Measurements from ENCODE around the gene ZNF609. TPM values are rescaled to one million over a fixed set of nuclear protein-coding genes. Genes with fewer than 3 reads are reported as not detected.
A peak's percentile ranks its signal among the peaks of the same experiment; 100 is the strongest.

Gene ZNF609
- total RNA-seq, 4 donors from 2014 or later: 38.3 to 53.7 (median 45.3) TPM

DNA sequence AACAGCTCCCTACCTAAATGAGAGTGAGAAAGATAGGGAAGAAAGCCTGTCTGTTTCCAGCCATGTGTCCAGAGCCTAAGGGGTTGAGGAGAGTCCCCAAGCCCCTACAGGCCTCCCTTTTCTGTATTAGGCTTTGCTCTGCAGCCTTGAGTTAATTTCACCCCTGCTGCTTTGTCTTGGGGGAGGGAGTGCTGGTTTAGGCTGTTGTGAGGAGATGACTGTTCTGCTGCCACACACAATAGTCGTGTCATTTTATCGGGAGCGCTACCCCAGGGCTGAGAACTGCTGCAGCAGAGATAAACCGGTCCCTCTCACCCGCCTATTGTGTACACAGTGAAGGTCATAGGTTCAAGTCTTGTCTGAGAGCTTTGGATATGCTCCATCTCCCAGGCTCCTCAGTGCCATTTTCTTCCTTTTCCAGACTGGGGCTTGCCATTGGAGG, 1.4 kb downstream of the ZNF609 start:
- intact Hi-C loops (cut with DNase I): loop anchor here (10.0 kb wide), 1 partner anchor 63 kb away; no protein-coding TSS in a partner anchor
- no peaks in the 10 kb centered on the region for H3K27me3 ChIP-seq
- H3K27ac ChIP-seq (replicated peaks in 1 of 4): peak overlapping the region; percentile 93 to 96 (median 96)
- DNase-seq (ENCODE audit: extremely low spot score): no peak
- TF ChIP-seq POLR2A (IDR thresholded peaks at IDR 0.05; ENCODE audit: low read depth): no peak
- TF ChIP-seq EP300 (IDR thresholded peaks at IDR 0.05): no peak
- TF ChIP-seq CTCF (IDR thresholded peaks at IDR 0.05): no peak
- TF ChIP-seq POLR2AphosphoS5 (IDR thresholded peaks at IDR 0.05): no peak
- H3K9me3 ChIP-seq: no peaks in the 10 kb centered on the region
- H3K4me1 ChIP-seq: peaks cover 49 to 81% (median 76%) of the 10 kb centered on the region in 4 donors
- no peaks in the 10 kb centered on the region for H3K36me3 ChIP-seq
- WGBS: 10% methylated on average over 5 of the region's 5 CpGs
- peak overlapping the region; percentile 84 to 99 (median 86) for H3K4me3 ChIP-seq

DNA sequence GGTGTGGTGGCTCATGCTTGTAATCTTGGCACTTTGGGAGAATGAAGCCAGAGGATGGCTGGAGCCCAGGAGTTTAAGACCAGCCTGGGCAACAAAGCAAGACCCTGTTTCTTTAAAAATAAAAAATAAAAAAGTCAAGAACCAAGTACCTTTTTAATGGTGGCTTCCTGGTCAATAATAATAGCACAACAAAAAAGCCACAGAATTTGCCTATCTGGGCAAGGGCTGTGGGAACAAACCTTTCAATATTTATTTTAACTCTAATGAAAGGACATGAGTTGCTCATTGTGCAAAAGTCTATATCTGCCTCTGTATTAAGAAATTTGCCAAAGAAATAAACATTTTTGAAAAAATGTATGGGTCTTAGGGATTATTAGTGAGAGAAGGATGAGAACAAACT, 2.1 kb downstream of the ZNF609 start:
- H3K4me1 ChIP-seq: peaks cover 56 to 81% (median 76%) of the 10 kb centered on the region in 4 donors
- intact Hi-C loops (cut with DNase I): loop anchor here (10.0 kb wide), 1 partner anchor 62 kb away; no protein-coding TSS in a partner anchor
- TF ChIP-seq EP300 (IDR thresholded peaks at IDR 0.05): no peak
- no peak for TF ChIP-seq POLR2AphosphoS5 (IDR thresholded peaks at IDR 0.05)
- no peak for TF ChIP-seq CTCF (IDR thresholded peaks at IDR 0.05)
- TF ChIP-seq POLR2A (IDR thresholded peaks at IDR 0.05; ENCODE audit: low read depth): no peak
- no peaks in the 10 kb centered on the region for H3K36me3 ChIP-seq
- no peaks in the 10 kb centered on the region for H3K27me3 ChIP-seq
- peak overlapping the region in 2 of 4 donors; percentile 84 to 87 for H3K4me3 ChIP-seq
- H3K27ac ChIP-seq (replicated peaks in 1 of 4): peak overlapping the region; percentile 93 to 96 (median 96)
- no peak for DNase-seq (ENCODE audit: extremely low spot score)
- H3K9me3 ChIP-seq: no peaks in the 10 kb centered on the region

DNA sequence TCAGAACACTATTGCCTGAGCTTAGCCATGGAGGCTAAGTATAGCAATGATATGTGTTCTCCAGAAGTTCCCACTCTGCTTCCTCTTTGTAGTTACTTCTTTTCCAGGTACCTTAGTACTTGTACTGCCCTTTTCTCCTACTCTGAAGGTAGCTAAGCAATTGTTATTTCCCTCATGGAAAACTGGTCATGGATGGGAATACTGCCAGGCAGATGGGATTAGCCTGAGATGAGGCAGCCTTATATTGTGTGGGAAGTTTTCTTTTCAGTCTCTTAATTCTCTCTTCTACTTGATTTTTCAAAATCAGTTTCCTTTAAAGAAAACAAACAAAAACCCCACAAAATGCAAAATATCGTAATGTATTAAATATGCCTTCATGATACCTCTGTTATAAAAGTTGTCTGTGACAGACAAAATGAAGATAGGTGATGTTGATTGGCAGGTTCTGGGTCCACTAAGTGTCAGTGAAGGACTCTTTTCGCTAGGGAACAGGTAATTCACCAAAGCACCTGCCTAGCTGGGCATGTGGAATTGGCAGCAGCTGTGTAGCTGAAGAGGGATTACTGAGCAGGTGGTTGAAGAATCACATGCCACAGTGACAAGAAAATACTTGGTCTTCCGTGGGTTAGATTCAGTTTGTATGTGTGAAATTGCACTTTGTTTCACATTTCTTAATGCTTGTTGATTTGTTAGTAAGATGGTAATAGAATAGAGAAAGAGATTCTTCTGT, 4.1 kb downstream of the ZNF609 start:
- H3K27ac ChIP-seq (replicated peaks in 1 of 4): peak overlapping the region in 1 of 4 donors; percentile 17
- no peaks in the 10 kb centered on the region for H3K9me3 ChIP-seq
- DNase-seq (ENCODE audit: extremely low spot score): no peak
- intact Hi-C loops (cut with DNase I): loop anchor here (10.0 kb wide), 1 partner anchor 60 kb away; no protein-coding TSS in a partner anchor
- H3K27me3 ChIP-seq: no peaks in the 10 kb centered on the region
- no peak for TF ChIP-seq POLR2A (IDR thresholded peaks at IDR 0.05; ENCODE audit: low read depth)
- TF ChIP-seq EP300 (IDR thresholded peaks at IDR 0.05): no peak
- no peak for TF ChIP-seq CTCF (IDR thresholded peaks at IDR 0.05)
- TF ChIP-seq POLR2AphosphoS5 (IDR thresholded peaks at IDR 0.05): no peak
- no peaks in the 10 kb centered on the region for H3K36me3 ChIP-seq
- H3K4me3 ChIP-seq: no peak overlapping the region
- peaks cover 57 to 83% (median 79%) of the 10 kb centered on the region in 4 donors for H3K4me1 ChIP-seq
- WGBS: 51% methylated on average over 3 of the region's 3 CpGs

DNA sequence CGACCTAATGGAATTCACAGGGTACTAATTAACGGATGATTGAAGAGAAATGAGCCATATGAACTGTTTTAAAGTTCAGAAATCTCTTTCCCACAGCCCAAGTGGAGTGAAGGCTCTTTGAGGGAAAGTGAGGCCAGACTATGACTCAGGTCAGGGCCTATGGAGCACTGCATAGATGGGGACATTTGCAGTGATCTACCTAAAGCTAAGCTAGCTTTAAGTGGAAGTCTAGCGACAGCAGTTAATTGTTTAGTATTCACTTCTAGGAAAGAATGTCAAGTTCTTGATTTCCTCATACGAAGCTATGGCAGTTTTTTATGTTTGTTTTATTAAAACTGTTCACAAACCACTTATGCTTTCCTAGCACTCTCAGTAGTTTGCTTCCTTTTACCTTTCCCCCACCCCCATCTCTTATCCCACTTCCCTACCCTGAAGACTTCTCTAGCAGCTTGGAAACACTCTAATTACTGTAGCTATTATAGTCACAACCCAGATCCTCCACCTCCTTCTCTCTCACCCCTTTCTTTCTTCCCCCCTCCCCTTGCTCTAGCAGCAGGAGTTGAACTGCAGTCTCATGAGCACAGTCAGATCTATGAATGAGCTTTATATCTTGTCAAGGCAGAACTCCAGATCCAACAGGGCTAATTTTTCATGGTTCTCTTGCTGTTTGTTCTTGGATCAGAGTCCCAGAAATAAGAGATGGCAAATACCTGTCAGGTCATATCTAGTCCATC, 6.2 kb downstream of the ZNF609 start:
- DNase-seq (ENCODE audit: extremely low spot score): no peak
- H3K4me1 ChIP-seq: peaks cover 51 to 71% (median 66%) of the 10 kb centered on the region in 4 donors
- H3K27ac ChIP-seq (replicated peaks in 1 of 4): no peak overlapping the region
- no peaks in the 10 kb centered on the region for H3K27me3 ChIP-seq
- TF ChIP-seq EP300 (IDR thresholded peaks at IDR 0.05) (no peak), CTCF (IDR thresholded peaks at IDR 0.05) (no peak), POLR2A (IDR thresholded peaks at IDR 0.05; ENCODE audit: low read depth) (no peak), POLR2AphosphoS5 (IDR thresholded peaks at IDR 0.05) (no peak)
- peaks cover 0 to 4% (median 0%) of the 10 kb centered on the region in 4 donors for H3K36me3 ChIP-seq
- 58% methylated on average over 4 of the region's 4 CpGs for WGBS
- H3K9me3 ChIP-seq: no peaks in the 10 kb centered on the region
- intact Hi-C loops (cut with DNase I): loop anchor here (10.0 kb wide), 1 partner anchor 58 kb away; no protein-coding TSS in a partner anchor
- H3K4me3 ChIP-seq: no peak overlapping the region
